HG03469 (cell line): Measurements from ENCODE around the gene LARGE1.
"Not testable (repeated sequence)": the region's sequence is repeated elsewhere in the genome, so short reads cannot be mapped to it uniquely, and the experiment has no call there.

ENCODE experiments used
- ATAC-seq: cut with Tn5 transposase; IDR thresholded peaks from one replicate; pipeline ENCODE4 v1.9.1; 2021; ENCODE audit warnings: mild to moderate bottlenecking, moderate library complexity, moderate number of reproducible peaks; ENCODE audit not compliant: unreplicated experiment

The LARGE1 gene

DNA sequence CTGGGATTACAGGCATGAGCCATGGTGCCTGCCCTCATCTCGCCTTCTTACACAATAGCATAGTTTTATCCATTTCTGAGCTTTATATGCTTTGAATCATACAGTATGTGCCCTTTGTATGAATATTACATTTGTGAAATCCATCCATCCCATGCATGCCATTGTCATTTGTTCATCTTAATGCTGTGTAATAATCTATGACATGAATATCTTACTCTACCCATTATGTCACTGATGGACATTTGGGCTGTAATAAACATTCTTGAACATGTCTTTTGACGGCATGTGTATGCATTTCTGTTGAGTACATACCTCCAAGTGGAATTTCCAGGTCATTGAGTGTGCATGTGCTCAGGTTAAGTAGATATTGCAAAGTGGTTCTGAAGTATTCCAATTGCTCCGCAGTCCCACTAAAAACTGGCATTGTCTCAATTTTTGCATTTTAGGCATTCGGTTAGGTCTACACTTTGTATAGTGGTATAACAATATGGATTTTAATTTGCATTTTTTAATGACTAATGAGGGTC, 522.8 kb downstream of the LARGE1 start:
- ATAC-seq: no peak

GRCh38 chr22:33393432-33393831, 526.8 kb downstream of the LARGE1 start:
- ATAC-seq: no peak

- no peak for ATAC-seq
These were observed 529.0 kb downstream of the LARGE1 start for GRCh38 chr22:33391298-33391697.

DNA sequence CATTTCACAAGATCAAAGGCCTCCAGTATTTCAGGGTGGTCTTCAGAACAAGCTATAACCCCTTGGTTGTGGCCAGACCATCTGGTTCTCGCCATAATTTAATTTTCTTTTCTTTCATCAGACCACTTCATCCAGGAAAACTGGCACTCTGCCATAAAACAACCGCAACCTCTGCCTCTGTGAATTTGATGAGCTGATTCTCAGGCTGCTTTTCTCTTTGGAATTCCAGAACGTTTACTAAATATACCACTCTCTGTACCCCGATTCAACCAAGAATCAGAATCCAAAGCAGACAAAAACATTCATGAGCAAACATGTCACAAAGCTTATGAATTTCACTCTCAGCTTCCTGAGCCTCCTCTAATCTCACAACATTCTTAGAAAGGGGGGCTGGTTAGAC, 530.3 kb downstream of the LARGE1 start:
- no peak for ATAC-seq

GRCh38 chr22:33386270-33386669, 534.0 kb downstream of the LARGE1 start:
- no peak for ATAC-seq

DNA sequence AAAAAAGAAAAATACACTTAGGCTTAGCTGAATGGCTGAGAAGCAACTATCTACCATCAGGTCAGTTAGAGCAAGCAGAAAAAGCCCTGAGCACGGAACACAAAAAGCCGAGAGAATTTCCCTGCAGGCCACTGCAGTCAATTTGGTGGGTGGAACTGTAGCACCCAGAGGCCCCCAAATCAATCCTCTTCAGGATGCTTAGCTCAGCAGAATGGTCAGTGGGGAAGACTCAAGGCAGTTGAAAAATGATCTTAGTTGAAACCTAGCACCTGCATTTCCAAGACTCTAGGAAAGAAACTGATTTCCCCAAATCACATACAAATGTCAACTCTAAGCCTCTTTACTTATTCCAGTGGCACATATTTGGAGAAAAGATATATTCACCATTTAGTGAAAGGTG, 534.7 kb downstream of the LARGE1 start:
- ATAC-seq: no peak

DNA sequence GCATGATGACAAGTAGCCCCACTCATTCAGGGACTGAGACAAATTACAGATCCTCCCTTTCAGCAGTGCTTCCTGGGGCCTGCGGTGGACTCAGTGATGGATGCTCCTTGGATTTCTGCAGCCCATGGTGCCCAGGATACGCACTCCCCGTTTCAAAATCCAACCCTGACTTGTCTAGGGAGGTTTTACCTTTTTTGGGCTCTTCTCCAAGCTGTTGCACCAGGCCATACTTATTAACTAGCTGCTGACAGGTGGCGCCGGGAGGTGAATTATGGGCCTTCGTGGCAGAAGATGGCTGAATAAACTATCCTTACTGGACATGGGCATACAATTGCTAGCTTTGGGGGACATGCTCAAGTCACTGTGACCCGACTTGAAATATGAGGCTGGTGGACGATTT, 537.8 kb downstream of the LARGE1 start:
- ATAC-seq: no peak

- no peak for ATAC-seq
These were observed 538.5 kb downstream of the LARGE1 start for GRCh38 chr22:33381531-33382406.

DNA sequence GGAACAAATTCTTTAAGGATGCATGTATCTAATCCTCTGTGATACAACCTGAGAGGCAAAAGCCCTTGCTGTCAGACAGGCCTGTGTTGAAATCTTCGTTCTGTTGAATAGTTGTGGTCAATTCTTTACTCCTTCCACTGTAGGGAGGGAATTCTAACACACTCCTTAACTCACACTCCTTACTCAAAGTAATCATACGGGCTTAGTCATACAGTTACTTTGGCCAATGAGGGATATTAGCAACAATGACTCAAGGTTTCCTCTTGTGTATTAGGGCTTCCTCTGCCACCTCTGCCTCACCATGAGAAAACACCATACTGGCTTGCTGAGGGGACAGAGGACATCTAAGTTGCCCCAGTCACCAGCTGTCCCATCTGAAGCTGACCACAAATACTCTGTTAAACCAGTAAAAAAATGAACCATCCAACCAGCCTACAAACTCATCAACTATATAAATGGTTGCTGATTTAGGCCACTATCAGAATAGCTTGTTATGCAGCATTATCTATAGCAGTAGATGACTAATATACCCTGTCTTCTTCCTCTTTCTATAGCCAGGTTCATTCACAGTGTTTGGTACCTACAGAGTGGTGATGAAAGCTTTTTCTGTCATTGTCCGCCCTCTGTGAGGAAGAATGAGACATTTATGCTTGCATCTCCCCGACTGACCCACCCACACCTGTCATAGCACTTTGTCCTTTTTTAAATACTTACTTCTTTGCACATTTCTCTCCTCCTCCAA, 539.3 kb downstream of the LARGE1 start:
- no peak for ATAC-seq

DNA sequence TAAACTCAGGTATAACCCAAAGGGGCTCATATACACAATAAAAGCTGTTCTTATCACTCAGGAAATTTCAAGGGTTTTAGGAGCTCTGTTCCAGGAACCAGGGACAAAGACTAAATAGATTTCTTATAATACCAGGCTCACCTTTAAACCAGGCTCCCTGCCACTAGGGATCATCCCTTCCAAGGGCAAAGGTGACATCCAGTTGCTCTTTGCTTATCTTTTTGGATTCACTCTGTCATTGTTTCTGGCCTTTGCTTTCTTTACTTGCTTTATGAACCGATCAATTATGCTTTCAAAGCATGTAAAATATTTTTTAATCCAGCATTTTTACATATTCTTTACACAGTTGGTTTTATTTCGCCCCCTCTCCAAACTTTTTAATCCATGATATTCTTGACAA, 540.4 kb downstream of the LARGE1 start:
- ATAC-seq: no peak

GRCh38 chr22:33372875-33373274, 547.4 kb downstream of the LARGE1 start:
- ATAC-seq: no peak

GRCh38 chr22:33363256-33363655, 557.0 kb downstream of the LARGE1 start:
- not testable (repeated sequence) for ATAC-seq

- ATAC-seq: no peak
These were observed 557.6 kb downstream of the LARGE1 start for GRCh38 chr22:33362702-33363101.

DNA sequence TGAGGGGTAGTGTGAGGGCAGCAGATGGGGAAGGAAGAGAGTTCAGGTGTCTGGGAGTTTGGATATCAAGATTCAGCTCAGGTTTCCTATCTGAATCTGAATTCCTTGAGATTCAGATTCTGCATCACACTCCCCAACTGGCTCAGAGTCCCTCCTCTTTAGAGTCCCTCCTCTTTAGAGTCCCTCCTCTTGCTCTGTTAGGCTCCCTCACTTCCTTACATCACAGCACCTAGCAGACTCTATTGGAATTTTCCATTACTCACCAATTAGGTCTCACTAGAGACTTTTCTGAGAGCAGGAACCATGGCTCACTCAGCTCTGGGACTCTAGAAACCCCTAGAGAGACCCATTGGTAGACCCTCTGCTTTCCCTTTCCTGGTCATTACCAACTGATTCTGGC, 558.7 kb downstream of the LARGE1 start:
- ATAC-seq: no peak

GRCh38 chr22:33357981-33358399, 562.3 kb downstream of the LARGE1 start:
- ATAC-seq: no peak

DNA sequence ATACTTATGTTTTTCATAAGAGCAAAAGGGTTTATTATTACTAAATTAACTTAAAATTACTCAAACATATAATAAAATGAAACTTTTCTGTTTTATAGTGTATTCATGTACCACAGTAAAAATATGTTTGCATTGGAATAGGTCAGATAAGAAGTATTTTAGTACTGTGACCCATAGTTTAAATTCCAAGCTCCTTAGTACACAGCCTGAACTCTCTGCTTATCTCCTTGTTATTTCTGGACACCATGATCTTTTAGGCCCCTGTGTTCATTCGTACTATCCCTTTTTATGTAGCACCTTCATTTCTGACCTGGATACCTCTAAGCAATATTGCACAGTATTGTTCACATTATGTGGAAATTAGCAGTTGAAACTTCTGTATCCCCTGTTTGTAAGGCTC, 565.3 kb downstream of the LARGE1 start:
- no peak for ATAC-seq

- ATAC-seq: no peak
These were observed 566.8 kb downstream of the LARGE1 start for GRCh38 chr22:33353502-33353901.

- no peak for ATAC-seq
These were observed 567.5 kb downstream of the LARGE1 start for GRCh38 chr22:33352768-33353167.

DNA sequence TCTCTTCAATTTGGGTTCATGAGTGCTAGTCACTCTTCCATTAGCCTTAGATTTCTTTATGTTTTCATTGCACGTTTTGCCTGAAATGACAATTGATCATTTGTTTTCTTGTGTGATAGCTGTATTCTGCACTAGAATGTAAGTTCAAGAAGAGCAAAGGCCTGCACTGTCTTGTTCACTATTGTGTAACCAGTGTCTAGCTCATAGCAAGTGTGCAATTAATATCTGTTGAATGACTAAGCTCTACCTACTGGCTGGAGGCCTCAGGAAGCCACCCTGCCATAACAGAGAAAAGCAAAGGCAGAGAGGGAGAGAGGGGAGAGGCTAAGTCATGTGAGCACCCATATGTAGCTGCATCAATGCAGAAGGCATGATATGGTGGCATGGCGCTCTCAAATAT, 569.3 kb downstream of the LARGE1 start:
- no peak for ATAC-seq

DNA sequence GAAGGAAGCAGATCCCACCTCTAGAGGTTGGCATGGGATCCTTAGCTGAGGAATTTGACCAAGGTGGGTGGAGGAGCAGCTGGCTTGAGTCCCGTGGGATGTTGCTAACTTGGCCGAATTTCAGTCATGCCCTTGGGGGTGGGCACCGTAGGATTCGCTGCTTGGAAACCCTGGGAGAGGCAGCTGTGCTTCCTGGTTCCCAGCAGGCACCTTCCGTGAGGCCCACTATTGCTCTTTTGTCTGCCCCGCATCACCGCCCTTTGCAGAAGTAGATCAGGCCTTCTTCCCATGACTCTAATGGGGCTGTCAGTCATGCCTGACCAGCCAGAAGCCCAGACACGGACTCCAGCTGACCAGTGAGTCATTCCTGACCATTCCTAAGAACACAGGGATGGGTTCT, 569.8 kb downstream of the LARGE1 start:
- ATAC-seq: no peak

DNA sequence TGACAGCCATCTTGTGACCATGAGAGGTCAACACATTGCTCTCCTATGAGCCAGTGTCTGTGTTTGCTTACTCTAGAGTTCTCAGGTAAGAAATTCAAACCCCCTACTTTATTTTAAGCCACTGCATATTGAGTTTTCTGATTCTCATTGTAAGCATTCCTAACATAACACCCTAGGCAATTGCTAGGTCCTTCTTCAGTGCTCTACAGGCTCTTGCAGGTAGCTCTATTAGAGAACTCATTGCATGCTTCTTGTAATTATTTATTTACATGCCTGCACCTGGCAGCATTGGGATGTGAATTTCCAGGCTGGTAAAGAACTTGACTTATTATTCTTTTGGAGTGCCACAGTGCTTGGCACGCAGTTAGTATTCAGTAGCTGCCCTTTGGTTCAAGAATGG, 573.3 kb downstream of the LARGE1 start:
- ATAC-seq: no peak

GRCh38 chr22:33341611-33342010, 578.7 kb downstream of the LARGE1 start:
- no peak for ATAC-seq
